Vagina (tissue), 2 donors: ENCODE data around the gene CUX1.

ENCODE experiments used
- CTCF ChIP-seq, 3 experiments: fragments of 450-650 bp in 2 of 3; fragments of 200-600 bp in 1 of 3; sonication (generic) in 1 of 3; IDR thresholded peaks; one replicate each; pipeline ENCODE4 v1.5.1; 2017 to 2019; ENCODE audit warnings: antibody characterized with exemption in 3 of 3, mild to moderate bottlenecking in 2 of 3, moderate library complexity in 2 of 3
- POLR2A ChIP-seq, 2 donors: fragments of 450-650 bp; IDR thresholded peaks; one replicate each; pipeline ENCODE4 v1.6.1; 2017; ENCODE audit warnings: antibody characterized with exemption in 2 of 2, mild to moderate bottlenecking in 2 of 2, moderate library complexity in 2 of 2
- POLR2AphosphoS5 ChIP-seq, 2 donors: sonication (generic); formaldehyde crosslinking; IDR thresholded peaks; one replicate each; pipeline ENCODE4 v1.9.0; 2017; ENCODE audit warnings: antibody characterized with exemption in 2 of 2, mild to moderate bottlenecking in 2 of 2, low read depth in 1 of 2; ENCODE audit not compliant: insufficient read depth in 1 of 2

- TF ChIP-seq POLR2A (IDR thresholded peaks at IDR 0.05) (no peak), POLR2AphosphoS5 (IDR thresholded peaks at IDR 0.05; ENCODE audit: insufficient read depth in 1 of 2, low read depth in 1 of 2) (no peak), CTCF (IDR thresholded peaks at IDR 0.05) (no peak)
These were observed 289.2 kb downstream of the CUX1 start for GRCh38 chr7:102106625-102107024.
